ENCODE data around the gene NPIPB2. TPM values are rescaled to one million over a fixed set of nuclear protein-coding genes. Genes with fewer than 3 reads are reported as not detected.
A peak's percentile ranks its signal among the peaks of the same experiment; 100 is the strongest.
"Not testable (repeated sequence)": the region's sequence is repeated elsewhere in the genome, so short reads cannot be mapped to it uniquely, and the experiment has no call there.

The NPIPB2 gene
- total RNA-seq, 2 donors from 2014 or later, result 0.64 to 11.2 TPM

DNA sequence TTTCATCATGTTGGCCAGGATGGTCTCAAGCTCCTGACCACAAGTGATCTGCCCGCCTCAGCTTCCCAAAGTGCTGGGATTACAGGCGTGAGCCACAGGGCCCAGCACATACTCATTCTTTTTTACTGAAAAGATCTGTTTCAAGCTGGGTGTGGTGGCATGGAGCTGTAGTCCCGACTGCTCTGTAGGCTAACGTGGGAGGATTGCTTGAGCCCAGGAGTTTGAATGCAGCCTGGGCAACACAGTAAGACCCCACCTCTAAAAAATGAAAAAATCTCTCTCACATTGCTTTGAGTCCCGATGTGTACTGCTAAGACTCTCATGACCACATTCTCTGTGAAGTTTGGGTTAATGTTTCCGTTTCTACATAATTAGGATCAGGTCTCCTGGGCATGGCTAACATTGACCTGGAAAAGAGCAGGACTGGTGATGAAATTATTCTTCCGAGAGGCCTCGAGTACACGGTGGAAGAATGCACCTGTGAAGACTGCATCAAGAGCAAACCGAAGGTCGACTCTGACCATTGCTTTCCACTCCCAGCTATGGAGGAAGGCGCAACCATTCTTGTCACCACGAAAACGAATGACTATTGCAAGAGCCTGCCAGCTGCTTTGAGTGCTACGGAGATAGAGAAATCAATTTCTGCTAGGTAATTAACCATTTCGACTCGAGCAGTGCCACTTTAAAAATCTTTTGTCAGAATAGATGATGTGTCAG lies 25.5 kb upstream of the NPIPB2 start:
- no peak overlapping the region for H3K27ac ChIP-seq
- H3K27me3 ChIP-seq (replicated peaks; ENCODE audit: insufficient read depth), result no peaks in the 10 kb centered on the region
- 87% methylated on average over 17 of the region's 17 CpGs for WGBS
- no peak for DNase-seq (ENCODE audit: low spot score)
- no peaks in the 10 kb centered on the region for H3K9me3 ChIP-seq
- intact Hi-C loops (cut with DNase I), result no loop called here
- TF ChIP-seq POLR2A (IDR thresholded peaks at IDR 0.05) (no peak), POLR2AphosphoS5 (IDR thresholded peaks at IDR 0.05) (no peak), CTCF (IDR thresholded peaks at IDR 0.05) (no peak)
- H3K36me3 ChIP-seq, result no peaks in the 10 kb centered on the region
- H3K4me3 ChIP-seq, result no peak overlapping the region
- H3K4me1 ChIP-seq (replicated peaks), result peaks cover 3% of the 10 kb centered on the region

GRCh38 chr16:11966173-11966572 lies 24.3 kb upstream of the NPIPB2 start:
- H3K9me3 ChIP-seq, result no peaks in the 10 kb centered on the region
- peaks cover 3% of the 10 kb centered on the region for H3K4me1 ChIP-seq (replicated peaks)
- TF ChIP-seq POLR2AphosphoS5 (IDR thresholded peaks at IDR 0.05) (no peak), POLR2A (IDR thresholded peaks at IDR 0.05) (no peak), CTCF (IDR thresholded peaks at IDR 0.05) (no peak)
- H3K27ac ChIP-seq, result no peak overlapping the region
- intact Hi-C loops (cut with DNase I), result no loop called here
- DNase-seq (ENCODE audit: low spot score), result no peak
- H3K36me3 ChIP-seq, result no peaks in the 10 kb centered on the region
- no peak overlapping the region for H3K4me3 ChIP-seq
- 90% methylated on average over 7 of the region's 7 CpGs for WGBS
- H3K27me3 ChIP-seq (replicated peaks; ENCODE audit: insufficient read depth), result no peaks in the 10 kb centered on the region

GRCh38 chr16:11964761-11965551 lies 23.1 kb upstream of the NPIPB2 start, which contains the start of gene TNFRSF17:
TNFRSF17 (plus strand) TSS chr16:11965210; CDS start chr16:11965325, 115 bp downstream.
- no peaks in the 10 kb centered on the region for H3K36me3 ChIP-seq
- no peak within 1 kb of the TSS for H3K4me3 ChIP-seq
- WGBS, result 19% methylated on average over 9 of the region's 9 CpGs
- peaks cover 3% of the 10 kb centered on the region for H3K4me1 ChIP-seq (replicated peaks)
- no peaks in the 10 kb centered on the region for H3K9me3 ChIP-seq
- no peak within 1 kb of the TSS for H3K27ac ChIP-seq
- DNase-seq (ENCODE audit: low spot score), result no peak
- intact Hi-C loops (cut with DNase I), result no loop called here
- no peaks in the 10 kb centered on the region for H3K27me3 ChIP-seq (replicated peaks; ENCODE audit: insufficient read depth)
- TF ChIP-seq POLR2AphosphoS5 (IDR thresholded peaks at IDR 0.05) (peak; percentile 31), CTCF (IDR thresholded peaks at IDR 0.05) (no peak)

DNA sequence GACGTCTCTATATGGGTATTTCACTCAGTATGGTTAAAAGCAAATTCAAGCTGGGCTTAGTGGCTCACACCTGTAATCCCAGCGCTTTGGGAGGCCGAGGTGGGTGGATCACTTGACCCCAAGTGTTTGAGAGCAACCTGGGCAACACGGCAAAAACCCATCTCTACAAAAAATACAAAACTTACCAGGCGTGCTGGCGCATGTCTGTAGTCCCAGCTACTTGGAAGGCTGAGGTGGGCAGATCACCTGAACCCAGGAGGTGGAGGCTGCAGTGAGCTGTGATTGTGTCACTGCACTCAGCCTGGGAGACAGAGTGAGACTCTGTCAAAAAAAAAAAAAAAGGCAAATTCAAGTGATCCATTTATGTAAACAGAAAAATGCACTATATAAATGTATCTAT lies 21.9 kb upstream of the NPIPB2 start:
- Histone ChIP-seq H3K4me1 (replicated peaks) (peaks cover 3% of the 10 kb centered on the region), H3K27ac (no peak overlapping the region), H3K4me3 (no peak overlapping the region), H3K36me3 (no peaks in the 10 kb centered on the region), H3K27me3 (replicated peaks; ENCODE audit: insufficient read depth) (no peaks in the 10 kb centered on the region), H3K9me3 (no peaks in the 10 kb centered on the region)
- WGBS, result 69% methylated on average over 6 of the region's 6 CpGs
- intact Hi-C loops (cut with DNase I), result no loop called here
- no peak for DNase-seq (ENCODE audit: low spot score)
- TF ChIP-seq POLR2AphosphoS5 (IDR thresholded peaks at IDR 0.05), result no peak
- TF ChIP-seq POLR2A (IDR thresholded peaks at IDR 0.05), result no peak
- TF ChIP-seq CTCF (IDR thresholded peaks at IDR 0.05), result no peak

DNA sequence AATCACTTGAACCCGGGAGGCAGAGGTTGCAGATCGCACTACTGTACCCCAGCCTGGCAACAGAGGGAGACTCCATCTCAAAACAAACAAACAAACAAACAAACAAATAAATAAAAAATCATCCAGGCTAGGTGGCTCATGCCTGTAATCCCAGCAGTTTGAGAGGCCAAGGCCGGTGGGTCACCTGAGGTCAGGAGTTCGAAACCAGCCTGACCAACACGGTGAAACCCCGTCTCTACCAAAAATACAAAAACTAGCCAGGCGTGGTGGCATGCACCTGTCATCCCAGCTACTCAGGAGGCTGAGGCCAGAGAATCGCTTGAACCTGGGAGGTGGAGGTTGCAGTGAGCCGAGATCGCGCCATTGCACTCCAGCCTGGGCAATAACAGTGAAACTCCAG lies 21.1 kb upstream of the NPIPB2 start:
- H3K36me3 ChIP-seq; H3K4me3 ChIP-seq; DNase-seq (ENCODE audit: low spot score); H3K27ac ChIP-seq; H3K27me3 ChIP-seq (replicated peaks; ENCODE audit: insufficient read depth); H3K4me1 ChIP-seq (replicated peaks); H3K9me3 ChIP-seq; intact Hi-C loops (cut with DNase I): not testable (repeated sequence)
- WGBS, result 93% methylated on average over 11 of the region's 11 CpGs

GRCh38 chr16:11962457-11962856 lies 20.6 kb upstream of the NPIPB2 start:
- H3K27ac ChIP-seq; DNase-seq (ENCODE audit: low spot score); H3K36me3 ChIP-seq; H3K9me3 ChIP-seq; H3K27me3 ChIP-seq (replicated peaks; ENCODE audit: insufficient read depth); intact Hi-C loops (cut with DNase I); H3K4me1 ChIP-seq (replicated peaks); H3K4me3 ChIP-seq: not testable (repeated sequence)
- 81% methylated on average over 5 of the region's 5 CpGs for WGBS
